Calu3 (cell line): ENCODE measurements around the gene TSPAN31. TPM values are rescaled to one million over a fixed set of nuclear protein-coding genes. Genes with fewer than 3 reads are reported as not detected.
A peak's percentile ranks its signal among the peaks of the same experiment; 100 is the strongest.
"Not testable (repeated sequence)": the region's sequence is repeated elsewhere in the genome, so short reads cannot be mapped to it uniquely, and the experiment has no call there.

Experiments
- BruUV-seq: library from RNA; stranded (reverse); fragments of 400-500 nt; replicated peaks from 2 replicates; lab custom pipeline; 2021; lab: Mats Ljungman, UMichigan
- CTCF ChIA-PET: fragments of 300-600 bp; sonication (Branson Sonifier 250); formaldehyde crosslinking; loops from one replicate; lab custom pipeline; 2022; ENCODE audit warnings: antibody characterized with exemption; lab: Charles Lee
- DNase-seq: peaks from one replicate; pipeline ENCODE4 v3.0.0; 2022
- H3K27ac Mint-ChIP-seq: one replicate; pipeline ENCODE4 v1.8.0; 2022; ENCODE audit warnings: mixed read lengths; ENCODE audit not compliant: unreplicated experiment
- H3K27me3 Mint-ChIP-seq: one replicate; pipeline ENCODE4 v1.8.0; 2022; ENCODE audit warnings: mixed read lengths; ENCODE audit not compliant: unreplicated experiment
- H3K36me3 Mint-ChIP-seq: one replicate; pipeline ENCODE4 v1.8.0; 2022; ENCODE audit warnings: mild to moderate bottlenecking, moderate library complexity, mixed read lengths; ENCODE audit not compliant: insufficient read depth, unreplicated experiment
- H3K4me1 Mint-ChIP-seq: one replicate; pipeline ENCODE4 v1.8.0; 2022; ENCODE audit warnings: mild to moderate bottlenecking, low read depth, mixed read lengths; ENCODE audit not compliant: unreplicated experiment
- H3K4me3 Mint-ChIP-seq: one replicate; pipeline ENCODE4 v1.8.0; 2022; ENCODE audit warnings: mild to moderate bottlenecking, low read depth, moderate library complexity, mixed read lengths; ENCODE audit not compliant: unreplicated experiment
- H3K9me3 Mint-ChIP-seq: one replicate; pipeline ENCODE4 v1.8.0; 2022; ENCODE audit warnings: low read depth, mixed read lengths; ENCODE audit not compliant: unreplicated experiment
- intact Hi-C: fragments of 100-400 bp; cut with micrococcal nuclease; formaldehyde crosslinking; loops from one replicate; pipeline ENCODE4 v1.10.0; 2022; ENCODE audit not compliant: unreplicated experiment
- total RNA-seq: library from RNA; stranded (reverse); gene quantifications from 2 replicates; pipeline ENCODE4 v1.2.3, GENCODE V29; 2022
- TF ChIP-seq, protein P1 (sequence below): fragments of 200-600 bp; IDR thresholded peaks from one replicate; pipeline ENCODE4 v1.8.0; 2022; ENCODE audit warnings: antibody characterized with exemption; ENCODE audit not compliant: unreplicated experiment

TSPAN31 gene
- total RNA-seq, 1 experiment from 2014 or later: 40.2 TPM

DNA sequence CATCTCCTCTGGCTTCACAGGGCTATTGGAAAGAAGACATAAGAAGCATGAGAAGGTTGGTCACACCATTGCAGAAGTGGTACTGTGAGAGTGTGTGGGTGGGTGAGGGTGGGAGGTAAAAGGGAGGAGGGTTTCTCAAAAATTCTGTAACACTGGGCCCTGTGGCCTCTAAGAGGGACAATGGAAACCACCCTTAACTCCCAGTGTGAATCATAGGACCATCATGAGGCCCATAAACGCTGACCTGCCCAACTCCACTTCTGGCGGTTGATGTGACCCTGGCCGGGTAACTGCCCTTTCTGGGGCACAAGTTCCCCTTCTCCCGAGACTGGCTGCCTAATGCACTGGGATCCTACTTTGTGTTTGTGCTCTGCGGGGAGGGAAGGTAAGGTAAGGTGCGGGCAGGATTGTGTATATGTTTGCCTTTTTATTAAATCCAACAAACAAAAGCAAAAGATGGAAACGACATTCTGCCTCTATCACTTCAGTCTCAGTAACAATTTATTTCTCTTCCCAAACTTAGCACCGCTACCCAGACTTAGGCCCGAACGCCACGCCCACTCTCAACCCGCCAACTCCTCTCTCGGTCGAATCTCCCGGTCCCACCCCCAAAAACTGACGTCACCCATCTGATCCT, 26.5 kb downstream of the TSPAN31 start:
- BruUV-seq: TSS peak; percentile 52
- peaks cover 51% of the 10 kb centered on the region for H3K36me3 Mint-ChIP-seq
- H3K27me3 Mint-ChIP-seq: peaks cover 9% of the 10 kb centered on the region
- peak overlapping the region; percentile 93 for H3K27ac Mint-ChIP-seq
- CTCF ChIA-PET: interaction anchor here (0.6 to 1.0 kb wide), 4 partner anchors 11 to 32 kb away, joined by 3 to 4 read pairs (median 3); partner anchors contain the start of genes TSFM and TSPAN31
- TF ChIP-seq, protein P1, sequence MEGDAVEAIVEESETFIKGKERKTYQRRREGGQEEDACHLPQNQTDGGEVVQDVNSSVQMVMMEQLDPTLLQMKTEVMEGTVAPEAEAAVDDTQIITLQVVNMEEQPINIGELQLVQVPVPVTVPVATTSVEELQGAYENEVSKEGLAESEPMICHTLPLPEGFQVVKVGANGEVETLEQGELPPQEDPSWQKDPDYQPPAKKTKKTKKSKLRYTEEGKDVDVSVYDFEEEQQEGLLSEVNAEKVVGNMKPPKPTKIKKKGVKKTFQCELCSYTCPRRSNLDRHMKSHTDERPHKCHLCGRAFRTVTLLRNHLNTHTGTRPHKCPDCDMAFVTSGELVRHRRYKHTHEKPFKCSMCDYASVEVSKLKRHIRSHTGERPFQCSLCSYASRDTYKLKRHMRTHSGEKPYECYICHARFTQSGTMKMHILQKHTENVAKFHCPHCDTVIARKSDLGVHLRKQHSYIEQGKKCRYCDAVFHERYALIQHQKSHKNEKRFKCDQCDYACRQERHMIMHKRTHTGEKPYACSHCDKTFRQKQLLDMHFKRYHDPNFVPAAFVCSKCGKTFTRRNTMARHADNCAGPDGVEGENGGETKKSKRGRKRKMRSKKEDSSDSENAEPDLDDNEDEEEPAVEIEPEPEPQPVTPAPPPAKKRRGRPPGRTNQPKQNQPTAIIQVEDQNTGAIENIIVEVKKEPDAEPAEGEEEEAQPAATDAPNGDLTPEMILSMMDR: no peak
- H3K4me1 Mint-ChIP-seq: peaks cover 16% of the 10 kb centered on the region
- no peaks in the 10 kb centered on the region for H3K9me3 Mint-ChIP-seq
- DNase-seq: peak; percentile 95
- intact Hi-C loops: no loop called here
- peak overlapping the region; percentile 84 for H3K4me3 Mint-ChIP-seq

DNA sequence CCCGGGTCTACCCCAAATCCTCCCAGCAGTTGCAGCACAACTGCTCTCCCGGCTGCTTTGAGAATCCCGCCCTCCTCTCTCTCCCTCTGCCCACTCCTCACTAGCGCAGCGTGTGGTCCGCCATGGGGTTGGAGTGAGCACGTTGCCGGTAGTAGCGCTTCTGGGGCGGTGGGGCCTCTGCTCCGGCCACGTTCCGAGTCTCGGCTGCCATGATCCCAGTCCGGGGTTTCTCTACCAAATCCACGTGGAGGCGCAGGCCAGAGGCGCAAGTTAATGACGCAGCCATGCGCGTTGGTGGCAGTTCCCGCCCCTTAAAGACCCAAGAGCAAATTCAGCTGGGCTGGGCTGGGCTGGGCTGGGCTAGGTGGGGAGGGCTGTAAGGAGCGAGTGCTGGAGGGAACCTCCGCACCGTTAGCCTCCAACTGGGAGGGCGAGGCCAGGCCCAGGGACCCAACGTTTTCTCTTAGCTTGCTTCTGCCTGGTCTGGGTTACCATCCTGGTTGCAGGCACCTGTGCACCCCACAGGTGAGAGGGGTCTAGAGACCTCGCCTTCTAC, 27.1 kb downstream of the TSPAN31 start, which contains the start of gene METTL1:
Gene METTL1 (minus strand): TSS at position 233 of the 556 bp plus-strand sequence. CDS start 22 bp downstream, at position 211.
- Mint-ChIP-seq H3K27me3 (peaks cover 3% of the 10 kb centered on the region), H3K4me1 (peaks cover 10% of the 10 kb centered on the region), H3K9me3 (no peaks in the 10 kb centered on the region), H3K4me3 (peak within 1 kb of the TSS; percentile 84), H3K27ac (peak within 1 kb of the TSS; percentile 93), H3K36me3 (peaks cover 45% of the 10 kb centered on the region)
- intact Hi-C loops: no loop called here
- CTCF ChIA-PET: interaction anchor here (0.8 to 1.0 kb wide), 3 partner anchors 11 to 15 kb away, joined by 3 to 6 read pairs (median 3); partner anchors contain the start of gene TSFM
- TF ChIP-seq, protein P1: no peak
- DNase-seq: peak; percentile 95
- no TSS peak for BruUV-seq

DNA sequence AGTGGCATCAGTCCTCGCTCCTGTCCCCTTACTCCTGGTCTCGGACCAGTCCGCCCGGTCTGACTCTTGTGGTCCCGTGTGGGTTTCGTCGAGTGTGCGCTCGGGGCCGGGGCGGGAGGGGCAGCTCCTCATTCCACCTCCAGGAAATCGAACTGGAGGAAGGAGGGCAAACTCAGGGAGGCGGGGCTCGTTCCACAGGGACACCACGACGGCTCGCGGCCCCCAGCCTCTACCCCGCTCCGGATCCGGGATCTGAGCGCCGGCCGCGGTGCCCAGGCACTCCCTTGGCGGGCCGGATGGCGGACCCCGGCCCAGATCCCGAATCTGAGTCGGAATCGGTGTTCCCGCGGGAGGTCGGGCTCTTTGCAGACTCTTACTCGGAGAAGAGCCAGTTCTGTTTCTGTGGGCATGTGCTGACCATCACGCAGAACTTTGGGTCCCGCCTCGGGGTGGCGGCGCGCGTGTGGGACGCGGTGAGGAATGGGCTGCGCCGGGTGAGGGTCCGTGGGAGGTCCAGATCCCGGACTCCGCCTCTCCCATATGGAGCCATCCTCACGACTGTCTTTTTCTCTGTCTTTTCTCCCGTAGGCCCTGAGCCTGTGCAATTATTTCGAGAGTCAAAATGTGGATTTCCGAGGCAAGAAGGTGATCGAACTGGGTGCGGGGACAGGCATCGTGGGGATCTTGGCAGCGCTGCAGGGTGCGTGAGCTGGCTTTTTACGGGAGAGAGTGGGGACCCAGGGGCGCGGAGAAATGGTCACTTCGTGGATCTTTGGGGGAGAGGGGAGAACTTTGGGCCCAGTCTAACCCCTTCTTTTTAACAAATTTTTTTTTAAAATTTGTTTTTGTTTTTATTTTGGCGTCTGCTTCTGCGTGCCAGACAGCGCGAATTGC, 27.8 kb downstream of the TSPAN31 start, which contains the start of gene EEF1AKMT3:
Gene EEF1AKMT3 (plus strand): TSS at position 186 of the 894 bp plus-strand sequence. CDS start 111 bp downstream, at position 297.
- Mint-ChIP-seq H3K4me1 (peaks cover 8% of the 10 kb centered on the region), H3K9me3 (no peaks in the 10 kb centered on the region), H3K4me3 (peak within 1 kb of the TSS; percentile 84), H3K36me3 (peaks cover 40% of the 10 kb centered on the region), H3K27ac (peak within 1 kb of the TSS; percentile 93), H3K27me3 (no peaks in the 10 kb centered on the region)
- no TSS peak for BruUV-seq
- DNase-seq: peak; percentile 70
- CTCF ChIA-PET: interaction anchor here (0.8 to 1.0 kb wide), 3 partner anchors 10 to 16 kb away, joined by 3 to 6 read pairs (median 3); partner anchors contain the start of gene TSFM
- TF ChIP-seq, protein P1: no peak
- intact Hi-C loops: no loop called here

DNA sequence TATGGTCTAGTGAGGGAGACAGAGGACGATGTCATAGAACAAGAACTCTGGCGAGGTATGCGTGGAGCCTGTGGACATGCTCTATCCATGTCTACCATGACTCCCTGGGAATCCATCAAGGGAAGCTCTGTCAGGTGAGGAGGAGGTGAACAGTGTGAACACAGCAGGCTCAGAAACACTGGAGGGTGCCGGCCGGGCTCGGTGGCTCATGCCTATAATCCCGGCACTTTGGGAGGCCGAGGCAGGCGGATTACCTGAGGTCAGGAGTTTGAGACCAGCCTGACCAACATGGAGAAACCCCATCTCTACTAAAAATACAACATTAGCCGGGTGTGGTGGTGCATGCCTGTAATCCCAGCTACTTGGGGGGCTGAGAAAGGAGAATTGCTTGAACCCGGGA, 29.8 kb downstream of the TSPAN31 start:
- CTCF ChIA-PET, H3K27me3 Mint-ChIP-seq, intact Hi-C loops, DNase-seq, H3K9me3 Mint-ChIP-seq, H3K27ac Mint-ChIP-seq, H3K4me1 Mint-ChIP-seq, H3K4me3 Mint-ChIP-seq, BruUV-seq: not testable (repeated sequence)
- H3K36me3 Mint-ChIP-seq: peaks cover 46% of the 10 kb centered on the region
